Measurements from ENCODE around the gene ZFHX3. TPM values are rescaled to one million over a fixed set of nuclear protein-coding genes. Genes with fewer than 3 reads are reported as not detected.

ZFHX3 gene
- total and polyA plus RNA-seq, 2 donors (not counting 3 experiments of a cell fraction or from before 2014, with no cell fraction given) = 3.7 to 18.8 TPM

GRCh38 chr16:72769876-72770275, 278.1 kb downstream of the ZFHX3 start:
- H3K36me3 ChIP-seq (ENCODE audit: control insufficient read depth in 2 of 2, extremely low read depth in 1 of 2, insufficient read depth in 2 of 2, low read length in 2 of 2) = no peaks in the 10 kb centered on the region
- DNase-seq (ENCODE audit: low read depth, low spot score) = no peak
- no peaks in the 10 kb centered on the region for H4K20me1 ChIP-seq (replicated peaks; ENCODE audit: control insufficient read depth, extremely low read depth, insufficient read depth, low read length)
- no peaks in the 10 kb centered on the region for H3K9me1 ChIP-seq (replicated peaks; ENCODE audit: control insufficient read depth, extremely low read depth, insufficient read depth, low read length)
- no peak overlapping the region for H3K4me2 ChIP-seq (ENCODE audit: insufficient read depth, low read length)
- no peak overlapping the region for H2AFZ ChIP-seq (ENCODE audit: low read depth, low read length)
- no peak for FAIRE-seq
- H3K27ac ChIP-seq (ENCODE audit: insufficient read depth, low read depth, low read length) = no peak overlapping the region
- POLR2A ChIA-PET = no interaction called here
- no peaks in the 10 kb centered on the region for H3K27me3 ChIP-seq (ENCODE audit: control insufficient read depth in 2 of 2, insufficient read depth in 2 of 2, low read length in 2 of 2)
- no peaks in the 10 kb centered on the region for H3K79me2 ChIP-seq (ENCODE audit: control insufficient read depth, insufficient read depth, low read length)
- intact Hi-C loops (cut with micrococcal nuclease) (loop anchor here (10.0 kb wide), 1 partner anchor 395 kb away; no protein-coding TSS in a partner anchor), dilution Hi-C loops (cut with MboI; ENCODE audit: extremely low pct_ligation_motif_present, low sequenced_read_pairs) (no loop called here)
- no TSS peak for BruUV-seq (replicated peaks)
- H3K9ac ChIP-seq (replicated peaks; ENCODE audit: extremely low read depth, insufficient read depth, low read length) = no peak overlapping the region
- CTCF ChIA-PET = no interaction called here
- no peak overlapping the region for H3K4me3 ChIP-seq (replicated peaks in 1 of 3; ENCODE audit: insufficient read depth in 1 of 3, low read depth in 1 of 3, low read length in 3 of 3)
- no peaks in the 10 kb centered on the region for H3K4me1 ChIP-seq (ENCODE audit: control insufficient read depth, extremely low read depth, insufficient read depth, low read length)
- H3K9me3 ChIP-seq (replicated peaks; ENCODE audit: control insufficient read depth, insufficient read depth, low read length) = no peaks in the 10 kb centered on the region
- TF ChIP-seq CTCF (IDR thresholded peaks at IDR 0.05; ENCODE audit: extremely low read depth in 1 of 2, insufficient read depth in 1 of 2, low read depth in 1 of 2, low read length in 2 of 2) (no peak), POLR2A (IDR thresholded peaks at IDR 0.05; ENCODE audit: low read depth, low read length) (no peak), EZH2 (IDR thresholded peaks at IDR 0.05; ENCODE audit: borderline replicate concordance, low read depth, low read length, severe bottlenecking) (no peak), POLR2AphosphoS5 (IDR thresholded peaks at IDR 0.05; ENCODE audit: insufficient read depth, low read depth, low read length) (no peak), MAX (IDR thresholded peaks at IDR 0.05; ENCODE audit: insufficient read depth, insufficient read length) (no peak), FOS (IDR thresholded peaks at IDR 0.05; ENCODE audit: borderline replicate concordance, insufficient read depth, low read length) (no peak), GATA2 (IDR thresholded peaks at IDR 0.05; ENCODE audit: insufficient read depth, insufficient read length, low read depth, low read length) (no peak), MYC (IDR thresholded peaks at IDR 0.05; ENCODE audit: low read depth, low read length) (no peak), JUN (IDR thresholded peaks at IDR 0.05; ENCODE audit: borderline replicate concordance, insufficient read depth, insufficient read length, low read depth) (no peak)

Measured in endothelial cell of umbilical vein (primary cell).